ENCODE data around the gene APOL3.

Gene APOL3

DNA sequence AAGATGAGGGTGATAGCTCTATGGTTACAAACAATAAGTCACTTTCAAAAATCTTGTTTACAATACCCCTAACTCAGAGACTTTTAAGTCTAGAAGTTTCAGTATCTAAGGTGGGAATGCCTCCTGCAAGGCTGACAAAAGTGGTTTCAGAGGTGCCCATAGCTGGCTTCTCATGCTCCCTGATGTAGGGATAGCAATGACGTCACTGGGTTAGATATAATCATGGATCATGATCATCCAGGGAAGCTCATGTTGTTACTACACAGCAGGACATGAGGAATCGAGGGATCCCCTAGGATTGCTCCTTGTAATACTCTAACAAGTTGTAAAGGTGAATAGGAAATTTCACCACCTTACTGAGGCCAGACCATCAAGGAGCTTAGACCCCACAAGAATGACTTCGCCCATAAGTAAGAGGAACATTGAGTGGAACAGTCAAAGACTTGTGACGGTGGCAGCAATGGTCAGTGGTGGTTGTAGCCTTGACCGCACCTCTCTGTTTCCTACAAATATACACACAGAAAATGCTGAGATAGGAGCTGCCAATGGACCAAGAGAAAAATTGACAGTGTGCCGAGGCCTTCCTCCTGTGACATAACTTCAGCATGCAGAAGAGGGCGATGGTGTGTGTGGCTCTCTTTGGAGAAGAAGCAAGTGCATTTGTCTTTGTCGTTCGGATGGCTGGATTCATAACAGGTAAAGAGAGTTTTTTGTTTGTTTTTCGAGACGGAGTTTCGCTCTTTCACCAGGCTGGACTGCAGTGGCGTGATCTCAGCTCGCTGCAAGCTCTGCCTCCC, 25.5 kb upstream of the APOL3 start:
- TF ChIP-seq POLR2AphosphoS5 (IDR thresholded peaks at IDR 0.05; ENCODE audit: low read depth, low read length) (no peak), TAF1 (IDR thresholded peaks at IDR 0.05; ENCODE audit: borderline replicate concordance, low read depth, low read length) (no peak), POLR2A (IDR thresholded peaks at IDR 0.05; ENCODE audit: low read depth, low read length) (no peak)
- no peak for FAIRE-seq

GRCh38 chr22:36184433-36185025, 24.0 kb upstream of the APOL3 start:
- FAIRE-seq (no peak), DNase-seq (ENCODE audit: insufficient read length) (no peak)
- no peak for TF ChIP-seq POLR2AphosphoS5 (IDR thresholded peaks at IDR 0.05; ENCODE audit: low read depth, low read length)
- TF ChIP-seq TAF1 (IDR thresholded peaks at IDR 0.05; ENCODE audit: borderline replicate concordance, low read depth, low read length): no peak
- no peak for TF ChIP-seq POLR2A (IDR thresholded peaks at IDR 0.05; ENCODE audit: low read depth, low read length)

More for the DNA sequence above, 25.5 kb upstream of the APOL3 start:
- no peak for DNase-seq (ENCODE audit: insufficient read length)

DNA sequence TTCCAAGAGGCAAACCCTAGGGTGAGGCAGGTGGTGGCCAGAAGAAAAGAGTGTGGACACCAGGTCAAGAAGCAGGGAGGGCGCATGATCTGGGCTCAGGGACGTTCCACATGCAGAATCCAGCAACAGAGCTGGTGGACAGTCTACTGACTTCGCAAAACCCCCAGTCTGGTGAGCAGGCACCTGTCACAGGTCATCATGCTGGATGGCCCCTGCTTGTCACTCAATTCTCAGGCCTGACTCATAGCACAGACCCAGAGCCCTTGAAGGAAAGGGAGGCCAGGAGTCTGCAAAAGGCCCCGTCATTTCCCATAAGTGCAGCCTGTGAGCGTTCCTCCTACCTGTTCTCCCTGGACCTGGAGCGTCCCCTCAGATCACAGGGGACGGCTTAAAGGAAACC, 22.9 kb upstream of the APOL3 start:
- TF ChIP-seq POLR2A (IDR thresholded peaks at IDR 0.05; ENCODE audit: low read depth, low read length): no peak
- TF ChIP-seq TAF1 (IDR thresholded peaks at IDR 0.05; ENCODE audit: borderline replicate concordance, low read depth, low read length): no peak
- TF ChIP-seq POLR2AphosphoS5 (IDR thresholded peaks at IDR 0.05; ENCODE audit: low read depth, low read length): no peak

DNA sequence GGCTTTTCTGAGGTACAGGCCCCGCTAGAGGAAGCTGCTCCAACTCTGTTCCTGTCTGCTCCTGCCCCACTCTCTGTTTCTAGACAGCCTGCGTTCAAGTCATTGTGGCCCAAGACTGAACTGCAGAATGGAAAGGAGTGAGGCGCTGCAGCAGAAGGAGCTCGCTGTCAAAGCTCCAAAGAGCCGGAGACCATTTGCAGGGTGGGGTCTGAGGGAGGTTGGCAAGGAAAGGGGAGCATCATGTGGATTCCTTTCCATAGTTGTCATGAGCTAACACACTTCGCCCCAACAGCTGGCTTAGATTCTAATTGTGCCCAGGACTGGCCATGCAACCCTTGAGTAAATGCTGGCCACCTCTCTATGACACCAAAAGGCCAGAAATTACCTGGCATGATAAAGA, 22.3 kb upstream of the APOL3 start:
- no peak for TF ChIP-seq TAF1 (IDR thresholded peaks at IDR 0.05; ENCODE audit: borderline replicate concordance, low read depth, low read length)
- TF ChIP-seq POLR2AphosphoS5 (IDR thresholded peaks at IDR 0.05; ENCODE audit: low read depth, low read length): no peak
- no peak for TF ChIP-seq POLR2A (IDR thresholded peaks at IDR 0.05; ENCODE audit: low read depth, low read length)
- FAIRE-seq (no peak), DNase-seq (ENCODE audit: insufficient read length) (no peak)

More for the DNA sequence above, 22.9 kb upstream of the APOL3 start:
- DNase-seq (ENCODE audit: insufficient read length) (no peak), FAIRE-seq (no peak)

GRCh38 chr22:36182056-36182455, 21.5 kb upstream of the APOL3 start:
- DNase-seq (ENCODE audit: insufficient read length) (no peak), FAIRE-seq (no peak)
- TF ChIP-seq TAF1 (IDR thresholded peaks at IDR 0.05; ENCODE audit: borderline replicate concordance, low read depth, low read length) (no peak), POLR2A (IDR thresholded peaks at IDR 0.05; ENCODE audit: low read depth, low read length) (no peak), POLR2AphosphoS5 (IDR thresholded peaks at IDR 0.05; ENCODE audit: low read depth, low read length) (no peak)

DNA sequence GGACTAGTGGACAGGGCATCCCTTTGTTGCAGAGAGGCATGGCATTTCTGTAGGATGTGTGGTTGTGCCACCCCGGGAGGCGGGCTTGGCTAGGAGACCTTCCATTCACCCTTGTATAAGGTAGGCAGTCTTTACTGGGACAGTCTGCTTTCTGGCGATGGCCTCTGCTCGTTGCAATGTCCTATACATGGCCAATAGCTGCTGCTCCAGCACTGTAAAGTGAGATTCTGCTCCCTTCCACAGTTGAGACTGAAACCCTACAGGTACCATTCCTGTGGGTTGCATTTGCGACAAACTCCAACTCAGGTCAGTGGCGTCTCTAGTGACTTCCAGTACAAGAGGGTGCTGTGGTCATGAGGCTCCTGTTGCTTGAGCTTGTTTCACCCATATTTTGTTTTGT, 20.4 kb upstream of the APOL3 start:
- TF ChIP-seq TAF1 (IDR thresholded peaks at IDR 0.05; ENCODE audit: borderline replicate concordance, low read depth, low read length) (no peak), POLR2A (IDR thresholded peaks at IDR 0.05; ENCODE audit: low read depth, low read length) (no peak), POLR2AphosphoS5 (IDR thresholded peaks at IDR 0.05; ENCODE audit: low read depth, low read length) (no peak)
- DNase-seq (ENCODE audit: insufficient read length) (no peak), FAIRE-seq (no peak)

GRCh38 chr22:36180038-36180880, 19.7 kb upstream of the APOL3 start:
- DNase-seq (ENCODE audit: insufficient read length) (peak; percentile 66), FAIRE-seq (peak; percentile 93)
- no peak for TF ChIP-seq POLR2AphosphoS5 (IDR thresholded peaks at IDR 0.05; ENCODE audit: low read depth, low read length)
- TF ChIP-seq POLR2A (IDR thresholded peaks at IDR 0.05; ENCODE audit: low read depth, low read length): no peak
- no peak for TF ChIP-seq TAF1 (IDR thresholded peaks at IDR 0.05; ENCODE audit: borderline replicate concordance, low read depth, low read length)

GRCh38 chr22:36177160-36177559, 16.6 kb upstream of the APOL3 start:
- no peak for FAIRE-seq
- no peak for TF ChIP-seq POLR2AphosphoS5 (IDR thresholded peaks at IDR 0.05; ENCODE audit: low read depth, low read length)
- no peak for TF ChIP-seq POLR2A (IDR thresholded peaks at IDR 0.05; ENCODE audit: low read depth, low read length)
- no peak for TF ChIP-seq TAF1 (IDR thresholded peaks at IDR 0.05; ENCODE audit: borderline replicate concordance, low read depth, low read length)
- no peak for DNase-seq (ENCODE audit: insufficient read length)

DNA sequence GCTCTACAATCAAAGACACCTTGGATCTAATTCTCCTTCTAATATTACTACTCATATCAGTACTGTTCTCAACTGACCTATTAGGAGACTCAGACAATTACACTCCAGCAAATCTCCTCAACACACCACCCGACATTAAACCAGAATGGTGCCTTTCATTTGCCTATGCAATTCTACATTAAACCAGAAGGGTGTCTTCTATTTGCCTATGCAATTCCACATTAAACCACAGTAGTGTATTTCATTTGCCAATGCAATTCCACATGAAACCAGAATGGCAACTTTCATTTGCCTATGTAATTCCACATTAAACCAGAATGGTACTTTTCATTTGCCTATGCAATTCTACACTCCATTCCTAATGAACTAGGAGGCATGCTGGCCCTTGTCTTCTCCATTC, 15.3 kb upstream of the APOL3 start:
- no peak for DNase-seq (ENCODE audit: insufficient read length)
- no peak for FAIRE-seq
- TF ChIP-seq POLR2A (IDR thresholded peaks at IDR 0.05; ENCODE audit: low read depth, low read length) (no peak), TAF1 (IDR thresholded peaks at IDR 0.05; ENCODE audit: borderline replicate concordance, low read depth, low read length) (no peak), POLR2AphosphoS5 (IDR thresholded peaks at IDR 0.05; ENCODE audit: low read depth, low read length) (no peak)

GRCh38 chr22:36171941-36172340, 11.4 kb upstream of the APOL3 start:
- TF ChIP-seq POLR2AphosphoS5 (IDR thresholded peaks at IDR 0.05; ENCODE audit: low read depth, low read length) (no peak), TAF1 (IDR thresholded peaks at IDR 0.05; ENCODE audit: borderline replicate concordance, low read depth, low read length) (no peak), POLR2A (IDR thresholded peaks at IDR 0.05; ENCODE audit: low read depth, low read length) (no peak)
- FAIRE-seq (no peak), DNase-seq (ENCODE audit: insufficient read length) (no peak)

- no peak for DNase-seq (ENCODE audit: insufficient read length)
- TF ChIP-seq TAF1 (IDR thresholded peaks at IDR 0.05; ENCODE audit: borderline replicate concordance, low read depth, low read length) (no peak), POLR2A (IDR thresholded peaks at IDR 0.05; ENCODE audit: low read depth, low read length) (no peak), POLR2AphosphoS5 (IDR thresholded peaks at IDR 0.05; ENCODE audit: low read depth, low read length) (no peak)
- no peak for FAIRE-seq
Measured at GRCh38 chr22:36166518-36167220, 6.1 kb upstream of the APOL3 start.
